Subcutaneous adipose tissue (tissue), 4 donors: ENCODE data around the gene UNCX. TPM values are rescaled to one million over a fixed set of nuclear protein-coding genes. Genes with fewer than 3 reads are reported as not detected.

Source experiments
- total RNA-seq, 4 donors: library from RNA; depleted of rRNA; stranded (reverse); fragments of >200 nt; gene quantifications; one replicate each; pipeline ENCODE4 v1.1.0, GENCODE V29; 2016
- TF ChIP-seq, protein P1 (sequence below): fragments of 450-650 bp; IDR thresholded peaks from one replicate; pipeline ENCODE4 v1.5.1; 2016; ENCODE audit warnings: low read depth, mild to moderate bottlenecking, control low read depth, antibody characterized with exemption, moderate library complexity

The UNCX gene
- not detected for total RNA-seq

DNA sequence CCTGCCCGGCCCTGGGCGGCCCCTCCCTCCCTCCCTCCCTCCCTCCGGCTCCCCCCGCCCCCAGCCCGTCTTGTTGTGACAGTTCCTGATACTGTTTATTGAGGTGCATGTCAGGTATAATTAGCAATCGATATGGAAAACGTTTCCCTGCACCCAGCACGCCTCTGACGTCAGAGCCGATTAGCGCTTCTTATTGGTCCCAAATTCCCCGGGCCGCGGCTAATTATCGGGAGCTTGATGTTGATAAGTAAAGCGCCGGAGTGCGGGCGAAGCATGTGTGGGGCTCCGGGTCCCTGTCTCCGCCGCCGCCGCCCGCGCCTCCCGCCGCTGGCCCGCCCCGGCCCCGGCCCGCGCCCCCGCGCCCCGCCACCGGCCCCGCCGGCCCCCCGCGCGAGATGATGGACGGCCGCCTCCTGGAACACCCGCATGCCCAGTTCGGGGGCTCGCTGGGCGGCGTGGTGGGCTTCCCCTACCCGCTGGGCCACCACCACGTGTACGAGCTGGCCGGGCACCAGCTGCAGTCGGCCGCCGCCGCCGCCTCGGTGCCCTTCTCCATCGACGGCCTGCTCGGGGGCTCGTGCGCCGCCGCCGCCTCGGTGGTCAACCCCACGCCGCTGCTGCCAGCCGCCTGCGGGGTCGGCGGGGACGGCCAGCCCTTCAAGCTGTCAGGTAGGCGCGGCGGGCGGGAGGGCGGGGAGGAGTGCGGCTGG is at the start of gene UNCX:
UNCX (plus strand) TSS at position 250 of the 710 bp plus-strand sequence; CDS start at position 396, 146 bp downstream.
- TF ChIP-seq, protein P1, sequence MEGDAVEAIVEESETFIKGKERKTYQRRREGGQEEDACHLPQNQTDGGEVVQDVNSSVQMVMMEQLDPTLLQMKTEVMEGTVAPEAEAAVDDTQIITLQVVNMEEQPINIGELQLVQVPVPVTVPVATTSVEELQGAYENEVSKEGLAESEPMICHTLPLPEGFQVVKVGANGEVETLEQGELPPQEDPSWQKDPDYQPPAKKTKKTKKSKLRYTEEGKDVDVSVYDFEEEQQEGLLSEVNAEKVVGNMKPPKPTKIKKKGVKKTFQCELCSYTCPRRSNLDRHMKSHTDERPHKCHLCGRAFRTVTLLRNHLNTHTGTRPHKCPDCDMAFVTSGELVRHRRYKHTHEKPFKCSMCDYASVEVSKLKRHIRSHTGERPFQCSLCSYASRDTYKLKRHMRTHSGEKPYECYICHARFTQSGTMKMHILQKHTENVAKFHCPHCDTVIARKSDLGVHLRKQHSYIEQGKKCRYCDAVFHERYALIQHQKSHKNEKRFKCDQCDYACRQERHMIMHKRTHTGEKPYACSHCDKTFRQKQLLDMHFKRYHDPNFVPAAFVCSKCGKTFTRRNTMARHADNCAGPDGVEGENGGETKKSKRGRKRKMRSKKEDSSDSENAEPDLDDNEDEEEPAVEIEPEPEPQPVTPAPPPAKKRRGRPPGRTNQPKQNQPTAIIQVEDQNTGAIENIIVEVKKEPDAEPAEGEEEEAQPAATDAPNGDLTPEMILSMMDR, result no peak

DNA sequence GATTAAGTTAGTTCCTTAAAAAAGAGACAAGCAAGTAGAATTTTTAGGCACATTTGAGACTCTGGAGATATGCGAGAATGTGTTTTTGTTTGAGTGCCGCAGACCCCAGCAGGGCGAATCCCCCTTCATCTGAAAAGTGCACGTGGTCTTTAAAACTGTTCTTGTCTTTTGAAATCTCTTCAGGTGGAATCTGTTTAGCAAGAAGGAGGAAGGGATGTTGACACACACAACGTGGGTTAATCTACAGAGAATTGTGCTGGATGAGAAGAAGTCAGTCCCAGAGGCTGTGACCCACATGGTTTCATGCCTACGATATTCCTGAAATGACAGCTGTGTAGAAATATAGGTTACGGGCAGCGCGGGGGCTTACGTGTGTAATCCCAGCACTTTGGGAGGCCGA is 45.5 kb upstream of the UNCX start:
- TF ChIP-seq, protein P1, result no peak

DNA sequence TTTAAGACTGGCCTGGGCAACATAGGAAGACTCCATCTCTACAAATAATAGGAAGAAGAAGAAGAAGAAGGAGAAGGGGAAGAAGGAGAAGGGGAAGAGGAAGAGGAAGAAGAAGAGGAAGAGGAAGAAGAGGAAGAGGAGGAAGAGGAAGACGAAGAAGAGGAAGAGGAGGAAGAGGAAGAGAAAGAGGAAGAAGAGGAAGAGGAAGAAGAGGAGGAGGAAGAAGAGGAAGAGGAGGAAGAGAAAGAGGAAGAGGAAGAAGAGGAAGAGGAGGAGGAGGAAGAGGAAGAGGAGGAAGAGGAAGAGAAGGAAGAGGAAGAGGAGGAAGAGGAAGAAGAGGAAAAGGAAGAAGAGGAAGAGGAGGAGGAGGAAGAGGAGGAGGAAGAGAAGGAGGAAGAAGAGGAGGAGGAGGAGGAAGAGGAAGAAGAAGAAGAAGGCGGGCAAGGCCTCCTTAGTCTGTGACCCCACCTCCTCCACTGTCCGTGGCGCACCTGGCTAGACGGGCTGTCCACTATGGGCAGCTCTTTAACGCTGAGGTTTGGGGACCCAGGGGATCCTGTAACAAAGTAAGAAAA is 43.9 kb upstream of the UNCX start:
- TF ChIP-seq, protein P1, result no peak

DNA sequence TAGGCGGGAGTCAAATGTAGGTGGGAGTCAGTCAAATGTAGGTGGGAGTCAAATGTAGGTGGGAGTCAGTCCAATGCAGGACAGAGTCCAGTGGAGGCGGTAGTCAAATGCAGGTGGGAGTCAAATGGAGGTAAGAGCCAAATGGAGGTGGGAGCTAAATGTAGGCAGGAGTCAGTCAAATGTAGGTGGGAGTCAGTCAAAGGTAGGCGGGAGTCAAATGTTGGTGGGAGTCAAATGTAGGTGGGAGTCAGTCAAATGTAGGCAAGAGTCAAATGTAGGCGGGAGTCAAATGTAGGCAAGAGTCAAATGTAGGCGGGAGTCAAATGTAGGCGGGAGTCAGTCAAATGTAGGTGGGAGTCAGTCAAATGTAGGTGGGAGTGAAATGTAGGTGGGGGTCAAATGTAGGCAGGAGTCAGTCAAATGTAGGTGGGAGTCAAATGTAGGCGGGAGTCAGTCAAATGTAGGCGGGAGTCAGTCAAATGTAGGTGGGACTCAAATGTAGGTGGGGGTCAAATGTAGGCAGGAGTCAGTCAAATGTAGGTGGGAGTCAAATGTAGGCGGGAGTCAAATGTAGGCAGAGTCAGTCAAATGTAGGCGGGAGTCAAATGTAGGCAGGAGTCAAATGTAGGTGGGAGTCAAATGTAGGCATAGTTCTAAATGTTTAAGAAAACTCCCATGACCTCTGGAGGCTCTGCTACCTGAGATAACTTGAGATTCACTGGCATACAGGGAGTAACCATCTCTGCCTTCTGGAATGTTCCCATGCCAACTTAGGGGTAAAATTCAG is 42.5 kb upstream of the UNCX start:
- TF ChIP-seq, protein P1, result no peak

DNA sequence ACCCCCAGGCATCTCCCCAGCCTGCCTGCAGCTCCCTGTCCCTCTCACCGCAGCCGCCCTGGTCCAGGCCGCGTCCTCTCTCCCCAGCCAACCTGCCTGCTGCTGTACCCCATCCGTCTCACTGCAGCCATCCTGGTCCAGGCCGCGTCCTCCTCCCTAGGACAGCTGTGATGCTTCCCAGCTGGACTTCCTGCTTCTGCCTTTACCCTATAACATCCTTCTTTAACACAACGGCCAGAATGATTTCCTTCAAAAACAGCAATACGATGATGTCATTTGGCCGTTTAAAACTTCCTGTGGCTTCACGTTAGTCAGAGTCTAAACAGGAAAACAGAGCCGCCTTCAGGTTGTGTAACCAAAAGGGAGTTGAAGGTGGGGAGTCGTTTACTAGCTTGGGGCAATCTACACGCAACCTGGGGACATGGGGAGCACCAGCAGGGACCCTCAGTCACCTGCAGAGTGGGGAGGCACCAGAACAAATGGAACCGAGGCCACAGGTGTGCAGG is 40.4 kb upstream of the UNCX start:
- TF ChIP-seq, protein P1, result no peak

DNA sequence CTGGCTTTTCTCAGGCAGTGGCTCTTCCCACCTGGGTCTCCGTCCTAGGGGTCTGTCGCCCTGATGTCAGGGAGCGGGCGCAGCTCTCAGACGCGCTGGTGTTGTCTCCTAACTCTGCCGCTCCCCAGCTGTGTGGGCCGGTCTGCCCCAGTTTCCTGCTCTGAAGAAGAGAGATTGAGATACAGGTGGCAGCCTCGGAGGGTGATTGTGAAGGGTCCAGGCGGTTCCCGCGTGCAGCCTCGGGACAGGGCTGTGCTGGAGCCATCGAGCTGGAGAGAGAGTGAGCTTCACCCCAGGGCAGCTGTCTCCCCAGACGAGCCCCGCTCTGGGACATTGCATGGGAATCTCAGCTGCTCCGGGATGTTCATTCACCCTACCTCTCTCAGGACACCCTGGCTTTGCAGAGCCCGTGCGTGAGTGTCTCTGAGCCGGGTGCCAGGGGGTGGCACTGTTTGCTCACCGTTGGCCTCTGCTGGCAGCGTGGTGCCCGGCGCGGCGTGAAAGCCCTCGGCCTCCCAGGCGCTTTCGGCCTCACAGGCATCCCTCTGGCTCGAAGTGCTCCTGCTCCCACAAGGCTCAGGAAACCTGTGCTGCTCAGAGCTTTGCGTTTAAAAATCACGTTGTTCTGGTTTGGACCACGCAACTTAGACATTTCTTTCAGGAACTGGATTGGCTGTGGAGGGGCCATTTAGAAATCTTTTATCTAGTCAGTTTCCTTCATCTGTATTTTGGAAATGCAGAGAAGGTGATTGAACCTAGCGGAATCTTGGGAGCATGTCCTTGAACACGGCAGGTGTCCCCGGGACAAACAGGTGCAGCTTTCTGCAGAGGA is 38.9 kb upstream of the UNCX start:
- TF ChIP-seq, protein P1, result no peak
